HG03175 (cell line): ENCODE data around the gene PCLO.

Source experiments
- ATAC-seq: cut with Tn5 transposase; IDR thresholded peaks from one replicate; pipeline ENCODE4 v1.9.1; 2021; ENCODE audit warnings: mild to moderate bottlenecking, moderate library complexity; ENCODE audit not compliant: unreplicated experiment

The PCLO gene, protein sequence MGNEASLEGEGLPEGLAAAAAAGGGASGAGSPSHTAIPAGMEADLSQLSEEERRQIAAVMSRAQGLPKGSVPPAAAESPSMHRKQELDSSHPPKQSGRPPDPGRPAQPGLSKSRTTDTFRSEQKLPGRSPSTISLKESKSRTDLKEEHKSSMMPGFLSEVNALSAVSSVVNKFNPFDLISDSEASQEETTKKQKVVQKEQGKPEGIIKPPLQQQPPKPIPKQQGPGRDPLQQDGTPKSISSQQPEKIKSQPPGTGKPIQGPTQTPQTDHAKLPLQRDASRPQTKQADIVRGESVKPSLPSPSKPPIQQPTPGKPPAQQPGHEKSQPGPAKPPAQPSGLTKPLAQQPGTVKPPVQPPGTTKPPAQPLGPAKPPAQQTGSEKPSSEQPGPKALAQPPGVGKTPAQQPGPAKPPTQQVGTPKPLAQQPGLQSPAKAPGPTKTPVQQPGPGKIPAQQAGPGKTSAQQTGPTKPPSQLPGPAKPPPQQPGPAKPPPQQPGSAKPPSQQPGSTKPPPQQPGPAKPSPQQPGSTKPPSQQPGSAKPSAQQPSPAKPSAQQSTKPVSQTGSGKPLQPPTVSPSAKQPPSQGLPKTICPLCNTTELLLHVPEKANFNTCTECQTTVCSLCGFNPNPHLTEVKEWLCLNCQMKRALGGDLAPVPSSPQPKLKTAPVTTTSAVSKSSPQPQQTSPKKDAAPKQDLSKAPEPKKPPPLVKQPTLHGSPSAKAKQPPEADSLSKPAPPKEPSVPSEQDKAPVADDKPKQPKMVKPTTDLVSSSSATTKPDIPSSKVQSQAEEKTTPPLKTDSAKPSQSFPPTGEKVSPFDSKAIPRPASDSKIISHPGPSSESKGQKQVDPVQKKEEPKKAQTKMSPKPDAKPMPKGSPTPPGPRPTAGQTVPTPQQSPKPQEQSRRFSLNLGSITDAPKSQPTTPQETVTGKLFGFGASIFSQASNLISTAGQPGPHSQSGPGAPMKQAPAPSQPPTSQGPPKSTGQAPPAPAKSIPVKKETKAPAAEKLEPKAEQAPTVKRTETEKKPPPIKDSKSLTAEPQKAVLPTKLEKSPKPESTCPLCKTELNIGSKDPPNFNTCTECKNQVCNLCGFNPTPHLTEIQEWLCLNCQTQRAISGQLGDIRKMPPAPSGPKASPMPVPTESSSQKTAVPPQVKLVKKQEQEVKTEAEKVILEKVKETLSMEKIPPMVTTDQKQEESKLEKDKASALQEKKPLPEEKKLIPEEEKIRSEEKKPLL (N-terminal part only)

DNA sequence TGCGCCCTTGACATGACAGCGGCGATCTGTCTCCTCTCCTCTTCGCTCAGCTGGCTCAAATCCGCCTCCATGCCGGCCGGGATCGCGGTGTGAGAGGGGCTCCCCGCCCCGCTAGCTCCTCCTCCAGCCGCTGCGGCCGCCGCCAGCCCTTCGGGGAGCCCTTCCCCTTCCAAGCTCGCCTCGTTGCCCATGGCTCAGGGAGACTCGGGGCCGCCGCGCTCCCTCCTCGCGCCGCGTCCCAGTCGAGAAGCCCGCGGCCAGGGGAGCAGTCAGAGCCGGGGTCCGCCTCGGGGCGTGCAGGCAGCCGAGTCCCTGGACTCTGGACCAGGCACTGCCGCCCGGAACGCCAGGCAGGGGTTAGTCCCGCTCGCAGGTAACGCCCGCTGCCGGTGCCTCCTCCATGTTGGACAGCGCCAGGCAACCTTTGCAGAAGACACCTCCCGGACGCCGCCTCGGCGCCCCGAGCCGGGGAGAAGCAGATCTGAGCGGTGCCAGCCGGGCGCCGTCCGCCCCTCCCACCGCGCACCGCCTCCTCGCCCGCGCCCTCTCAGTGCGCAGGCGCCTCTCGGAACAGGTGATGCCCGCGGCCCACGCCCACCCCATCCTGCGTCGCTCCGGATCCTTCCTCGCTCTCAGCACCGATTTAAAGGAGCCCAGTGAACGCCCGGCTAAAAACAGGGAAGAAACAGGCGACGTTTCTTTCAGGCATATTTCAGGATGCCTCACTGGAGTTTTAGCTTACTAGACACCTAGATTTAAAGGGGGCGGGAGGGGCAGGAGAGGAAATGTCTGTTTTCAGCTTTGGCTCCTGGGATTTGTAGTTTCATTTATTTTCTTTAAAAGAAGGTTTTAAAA, at the start of gene PCLO:
PCLO (minus strand) TSS at position 483 of the 855 bp plus-strand sequence; CDS start at position 191, 292 bp downstream.
- no peak for ATAC-seq

DNA sequence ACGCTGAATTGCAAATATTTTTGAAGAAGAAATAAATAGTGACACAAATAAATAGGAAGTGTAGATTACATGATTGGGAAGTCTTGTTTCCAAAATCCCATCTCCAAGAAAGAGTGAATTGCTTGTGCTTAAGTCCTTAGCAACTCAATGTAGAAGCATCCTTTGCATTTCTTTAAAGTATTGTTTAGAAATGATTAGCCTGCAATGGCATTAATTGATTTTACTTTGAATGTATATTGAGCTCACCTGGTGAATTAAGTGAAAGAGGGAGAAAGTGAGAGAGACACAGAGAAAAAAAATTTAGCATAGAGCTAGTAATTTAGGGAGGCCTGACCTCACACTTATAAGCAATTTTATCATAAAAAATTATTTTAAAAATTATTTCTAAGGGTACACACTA, 49.0 kb upstream of the PCLO start:
- no peak for ATAC-seq

DNA sequence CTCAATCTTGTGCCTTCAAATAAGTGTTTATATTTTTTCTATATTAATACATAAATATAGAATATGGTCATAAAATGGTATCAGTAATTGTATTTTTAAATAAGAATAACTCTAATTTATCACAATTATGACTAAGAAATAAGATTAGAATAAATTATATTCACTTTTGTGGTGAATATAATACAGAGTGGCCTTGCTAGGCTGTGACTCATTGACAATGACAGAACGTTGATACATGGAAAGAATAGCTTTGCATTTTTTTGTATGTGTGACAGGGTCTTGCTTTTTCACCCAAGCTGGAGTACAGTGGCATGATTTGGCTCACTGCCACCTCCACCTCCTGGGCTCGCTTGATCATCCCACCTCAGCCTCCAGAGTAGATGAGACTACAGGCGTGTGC, 47.8 kb upstream of the PCLO start:
- ATAC-seq: no peak

DNA sequence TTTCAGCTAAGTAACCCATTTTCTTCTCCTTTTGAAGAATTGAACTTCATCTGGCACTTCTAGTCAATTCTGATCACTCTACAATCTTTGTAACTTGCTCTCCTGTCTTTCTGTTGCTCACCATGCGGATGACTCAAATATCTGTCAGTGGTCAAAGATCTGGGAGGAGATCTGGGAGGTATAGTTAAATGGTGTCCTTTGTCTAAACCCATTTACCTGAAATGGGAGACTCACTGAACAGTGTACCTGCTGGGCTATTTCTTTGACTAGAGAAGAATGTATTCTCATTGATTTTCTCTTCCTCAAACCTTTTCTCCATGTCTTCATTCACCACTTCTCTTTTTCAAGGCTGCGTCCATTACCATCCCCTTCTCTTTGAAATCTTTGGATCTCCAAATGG, 42.0 kb upstream of the PCLO start:
- ATAC-seq: no peak

DNA sequence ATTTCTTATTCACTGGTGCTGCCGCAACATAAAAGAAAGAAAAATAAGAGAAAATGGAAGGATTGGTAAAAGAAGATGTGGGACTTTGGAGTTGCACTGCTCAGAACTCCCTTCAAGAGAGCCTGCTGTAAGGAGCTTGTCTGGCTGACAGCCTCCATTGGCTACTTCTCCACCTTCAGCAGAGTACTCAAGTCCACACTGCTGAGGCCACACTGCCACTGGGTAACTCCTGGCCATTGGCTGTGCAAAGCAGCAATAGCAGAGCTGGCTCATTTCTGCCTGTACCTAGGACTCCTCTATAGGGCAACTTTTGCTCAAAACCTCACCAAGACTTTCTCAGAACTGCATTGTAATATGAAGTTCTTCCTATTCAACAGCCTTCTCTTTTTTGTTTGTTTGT, 38.7 kb upstream of the PCLO start:
- no peak for ATAC-seq

DNA sequence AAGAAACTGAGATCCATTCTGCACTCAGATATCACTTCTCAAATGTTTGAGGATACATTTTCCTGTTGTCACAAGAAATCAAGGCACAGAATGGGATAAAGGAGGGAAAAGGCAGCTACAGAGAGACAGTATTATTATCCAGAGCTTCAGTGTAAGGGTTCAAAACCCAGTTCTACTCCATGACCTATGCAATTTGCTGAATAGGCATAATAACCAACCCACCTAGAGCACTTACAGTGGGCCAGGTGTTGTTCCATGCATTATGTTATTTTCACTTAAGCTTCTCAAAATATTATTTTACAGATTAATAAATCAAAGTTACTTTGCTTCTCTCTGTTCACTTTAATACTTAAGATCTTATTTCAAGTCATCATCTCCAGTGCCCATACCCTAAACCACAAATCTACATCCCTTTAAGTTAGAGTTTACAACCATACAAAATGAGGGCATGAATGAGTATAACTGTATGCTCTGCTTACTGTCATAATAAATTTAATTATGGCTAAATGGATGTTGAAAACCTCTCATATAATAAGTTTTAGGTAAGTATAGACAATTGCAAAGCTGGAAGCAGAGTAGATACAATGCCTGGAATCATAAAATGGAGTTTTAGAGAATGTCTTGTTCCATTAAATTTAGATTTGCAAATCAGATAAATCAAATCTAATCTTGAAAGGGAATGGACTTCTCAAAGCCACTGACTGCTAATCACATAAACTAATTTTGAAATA, 28.1 kb upstream of the PCLO start:
- no peak for ATAC-seq

DNA sequence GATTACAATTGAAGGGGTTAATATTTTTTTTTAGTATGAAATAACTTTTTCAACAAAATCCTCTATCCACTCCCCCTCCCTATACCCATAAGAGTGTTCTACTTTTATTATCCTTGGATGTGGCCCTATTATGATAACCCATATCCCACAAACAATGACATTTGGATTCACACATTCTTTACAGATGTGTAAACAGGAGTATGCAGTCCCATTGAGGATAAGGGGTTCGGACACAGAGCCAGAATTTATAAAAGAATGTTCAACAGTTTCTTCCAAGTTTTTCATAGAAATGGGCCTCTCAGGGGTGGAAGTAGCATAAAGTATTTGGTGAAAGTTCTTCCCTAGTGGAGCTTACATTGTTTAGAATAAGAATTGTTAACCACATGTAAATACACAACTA, 16.1 kb upstream of the PCLO start:
- no peak for ATAC-seq

DNA sequence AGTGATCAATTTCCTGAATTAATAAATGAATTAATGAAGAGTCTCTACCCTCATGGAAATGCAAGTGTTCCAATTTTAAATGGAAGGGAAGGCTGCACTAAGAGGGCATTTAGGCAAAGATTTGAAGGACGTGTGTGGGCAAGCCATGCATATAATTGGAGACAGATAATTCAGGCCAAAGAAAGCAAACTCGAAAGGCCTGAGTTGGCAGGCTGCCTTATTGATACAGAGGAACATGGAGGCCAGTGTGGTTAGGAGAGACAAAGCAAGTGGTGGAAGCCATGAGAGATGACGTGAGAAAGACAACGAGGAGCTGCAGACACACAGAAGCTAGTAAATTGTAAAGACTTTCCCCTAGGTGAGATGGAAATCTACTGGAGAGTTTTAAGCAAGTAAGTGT, 15.4 kb upstream of the PCLO start:
- ATAC-seq: no peak

DNA sequence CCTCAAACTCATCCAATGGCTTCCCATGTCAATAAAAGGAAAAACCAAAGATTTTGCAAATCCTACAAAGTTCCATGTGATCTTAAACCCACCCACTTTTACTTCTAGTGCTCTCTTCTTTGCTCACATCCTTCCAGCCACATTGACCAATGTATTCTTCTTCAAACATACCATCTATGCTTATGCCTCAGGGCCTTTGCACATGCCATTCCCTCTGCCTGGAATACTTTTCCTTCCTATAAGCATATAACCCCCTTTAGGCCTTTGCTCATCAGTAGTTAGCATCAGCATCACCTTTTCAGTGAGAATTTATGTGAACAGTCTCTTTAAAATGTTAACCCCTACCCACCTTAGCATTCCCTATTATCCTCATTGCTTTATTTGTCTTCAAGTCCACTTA, 11.0 kb upstream of the PCLO start:
- no peak for ATAC-seq

DNA sequence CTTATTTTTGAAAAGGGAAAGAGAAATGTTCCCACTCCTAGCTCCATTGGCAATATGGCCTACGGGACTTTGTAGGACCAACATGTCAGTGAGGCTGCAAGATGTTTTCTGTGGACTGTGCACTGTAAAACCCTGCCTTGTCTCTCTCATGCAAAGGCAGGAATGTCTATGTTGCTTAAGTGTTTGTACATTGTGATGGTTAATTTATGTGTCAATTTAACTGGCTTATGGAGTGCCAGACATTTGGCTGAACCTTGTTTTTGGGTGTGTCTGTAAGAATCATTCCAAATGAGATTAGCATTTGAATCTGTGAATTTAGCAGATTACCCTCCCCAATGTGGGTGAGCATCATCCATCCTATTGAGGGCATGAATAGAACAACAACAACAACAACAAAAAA, 4.1 kb upstream of the PCLO start:
- no peak for ATAC-seq

DNA sequence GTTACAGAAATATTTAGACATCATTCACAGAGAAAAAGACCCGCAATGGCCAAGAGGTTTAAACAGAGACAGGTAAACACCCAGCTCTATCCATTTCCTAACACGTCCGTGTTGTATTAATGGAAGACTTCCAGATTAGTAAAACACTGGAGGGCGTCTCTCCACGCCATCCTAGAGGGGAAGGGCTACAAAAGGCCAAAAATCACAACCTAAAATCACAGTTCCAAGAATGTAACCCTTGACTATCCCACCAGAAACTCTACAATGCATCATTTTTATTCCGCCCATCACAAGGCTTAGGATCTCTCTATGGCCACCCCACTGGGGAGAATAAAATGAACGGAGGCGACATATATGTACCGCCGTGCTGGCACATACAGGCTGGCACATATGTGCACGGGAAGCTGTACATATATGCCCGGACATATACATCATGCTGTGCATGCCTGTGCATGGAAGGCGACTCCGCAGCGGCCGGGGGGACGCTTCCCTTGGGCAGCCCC, 734 bp downstream of the PCLO start:
- no peak for ATAC-seq

DNA sequence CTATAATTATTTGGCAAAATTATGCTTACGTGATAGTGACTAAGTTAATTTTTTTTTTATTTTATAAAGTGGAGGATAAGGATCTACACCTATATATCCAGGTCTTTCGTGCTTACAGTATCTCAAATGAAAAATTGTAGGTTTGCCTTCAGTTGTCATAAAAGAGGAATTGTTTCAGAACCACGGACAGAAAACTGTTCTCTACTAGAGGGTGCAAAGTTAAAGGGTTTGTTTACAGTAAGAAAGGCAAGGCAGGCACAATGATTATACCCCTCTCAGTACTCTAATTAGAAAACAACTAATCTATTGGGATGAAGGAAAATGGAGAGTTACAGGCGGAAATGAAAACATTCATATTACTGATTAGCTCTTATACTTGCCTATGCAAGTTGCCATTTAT, 1.5 kb downstream of the PCLO start:
- no peak for ATAC-seq

DNA sequence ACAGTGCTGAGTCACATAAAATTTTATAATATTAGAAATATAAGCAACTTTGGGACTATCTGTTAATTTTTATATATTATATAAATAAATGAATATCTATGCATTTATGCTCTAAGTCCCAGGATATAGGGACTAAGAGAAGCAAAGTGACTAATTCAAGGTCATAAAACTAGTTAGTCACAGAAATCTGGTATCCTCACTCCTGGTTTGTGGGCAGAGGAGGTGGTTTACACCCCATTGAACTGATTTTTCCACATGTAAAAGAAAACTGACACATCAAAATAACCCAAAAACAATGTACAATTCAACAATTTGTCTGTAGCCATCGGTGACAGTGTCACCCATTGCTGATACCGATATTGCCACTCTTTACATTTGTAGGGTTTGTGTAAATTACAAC, 3.0 kb downstream of the PCLO start:
- ATAC-seq: no peak

DNA sequence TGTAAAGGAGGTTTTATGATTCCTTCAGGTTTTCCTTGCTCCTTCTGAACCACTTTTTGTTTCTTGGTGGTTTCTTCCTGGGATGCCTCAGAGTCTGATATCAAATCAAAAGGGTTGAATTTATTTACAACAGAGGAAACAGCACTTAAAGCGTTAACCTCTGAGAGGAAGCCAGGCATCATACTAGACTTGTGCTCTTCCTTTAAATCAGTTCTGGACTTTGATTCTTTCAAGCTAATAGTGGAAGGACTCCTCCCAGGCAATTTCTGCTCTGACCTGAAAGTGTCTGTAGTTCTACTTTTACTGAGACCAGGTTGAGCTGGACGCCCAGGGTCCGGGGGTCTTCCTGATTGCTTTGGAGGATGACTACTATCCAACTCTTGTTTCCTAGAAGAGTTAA, 6.7 kb downstream of the PCLO start:
- no peak for ATAC-seq

DNA sequence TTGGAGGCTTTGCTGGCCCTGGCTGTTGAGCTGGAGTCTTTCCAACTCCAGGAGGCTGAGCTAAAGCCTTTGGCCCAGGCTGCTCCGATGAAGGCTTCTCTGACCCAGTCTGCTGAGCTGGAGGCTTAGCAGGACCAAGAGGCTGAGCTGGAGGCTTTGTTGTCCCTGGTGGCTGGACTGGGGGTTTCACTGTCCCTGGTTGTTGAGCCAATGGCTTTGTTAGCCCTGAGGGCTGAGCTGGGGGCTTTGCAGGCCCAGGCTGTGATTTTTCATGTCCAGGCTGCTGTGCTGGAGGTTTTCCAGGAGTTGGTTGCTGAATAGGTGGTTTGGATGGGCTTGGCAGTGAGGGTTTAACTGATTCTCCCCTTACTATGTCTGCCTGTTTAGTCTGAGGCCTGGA, 7.3 kb downstream of the PCLO start:
- ATAC-seq: no peak

DNA sequence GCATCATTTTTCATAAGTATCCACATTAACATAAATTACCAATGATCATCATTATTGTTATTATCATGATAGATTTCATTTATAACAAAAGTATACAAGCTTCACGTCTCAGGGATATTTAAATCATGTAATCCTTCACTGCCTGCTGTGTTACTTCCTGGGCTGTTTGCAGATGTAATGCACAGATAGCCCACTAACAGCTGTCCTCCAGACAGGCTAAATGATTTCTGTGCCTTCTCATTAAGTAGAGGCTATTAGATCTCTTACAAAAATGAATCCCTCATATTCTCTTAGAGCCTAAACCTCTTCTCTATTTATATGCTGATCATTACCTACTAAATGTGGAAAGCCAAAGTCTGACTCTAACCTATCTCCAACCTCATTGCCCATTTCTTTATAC, 9.3 kb downstream of the PCLO start:
- ATAC-seq: no peak

DNA sequence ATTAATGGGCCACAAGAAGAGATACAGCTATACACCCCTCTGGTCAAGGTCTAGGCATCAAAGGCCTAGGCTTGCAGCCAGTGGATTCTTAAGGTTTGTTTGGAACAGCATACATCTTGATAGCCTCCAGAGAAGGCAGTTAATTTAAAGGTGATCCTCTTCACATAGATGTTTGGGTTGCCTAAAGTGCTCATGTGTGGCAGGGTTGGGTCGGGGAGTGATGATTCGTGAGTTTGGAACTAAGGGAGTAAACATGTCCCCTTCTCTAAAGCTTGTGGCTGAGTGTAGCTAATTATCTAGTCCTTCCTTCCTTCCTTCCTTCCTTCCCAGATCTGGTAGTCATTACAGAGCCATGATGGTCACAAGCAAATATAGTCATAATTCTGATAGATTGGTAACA, 12.4 kb downstream of the PCLO start:
- ATAC-seq: no peak

DNA sequence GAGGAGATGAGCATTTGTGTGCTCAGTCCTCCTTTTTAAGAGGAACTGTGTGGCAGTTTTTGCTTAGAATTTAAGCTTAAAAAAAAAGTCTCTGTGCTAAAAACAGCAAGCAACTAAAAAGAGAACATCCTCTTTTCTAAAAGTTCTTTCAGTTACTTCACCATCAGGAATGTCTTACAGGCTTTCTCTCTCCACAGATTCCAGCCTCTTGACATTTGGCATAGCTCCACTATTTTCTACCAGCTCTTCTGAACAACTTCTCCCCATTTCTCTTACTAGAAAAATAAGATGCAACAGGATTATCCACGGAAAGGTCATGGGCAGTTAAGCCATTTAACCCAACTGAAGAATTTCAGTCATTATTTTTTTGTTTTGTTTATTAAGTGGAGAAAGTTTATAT, 13.2 kb downstream of the PCLO start:
- no peak for ATAC-seq

DNA sequence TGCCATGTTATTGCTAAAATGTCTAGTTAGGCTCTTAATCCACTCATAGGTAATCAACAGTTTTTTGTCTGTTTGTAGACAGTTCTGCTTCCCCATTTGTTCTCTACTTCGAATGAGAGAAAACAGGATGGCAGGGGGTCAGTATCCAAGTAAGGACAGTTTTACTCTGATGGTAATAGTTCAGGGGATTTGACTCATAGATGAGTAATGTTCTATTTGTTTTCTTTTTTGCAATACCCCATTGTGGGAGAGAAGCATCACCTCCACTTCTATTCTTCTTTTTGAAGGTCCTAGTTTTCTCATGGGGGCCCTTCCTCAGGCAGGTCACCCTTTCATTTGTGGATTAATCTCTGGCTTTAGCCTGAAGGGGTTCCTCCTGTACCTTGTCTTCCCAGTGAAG, 13.9 kb downstream of the PCLO start:
- no peak for ATAC-seq

DNA sequence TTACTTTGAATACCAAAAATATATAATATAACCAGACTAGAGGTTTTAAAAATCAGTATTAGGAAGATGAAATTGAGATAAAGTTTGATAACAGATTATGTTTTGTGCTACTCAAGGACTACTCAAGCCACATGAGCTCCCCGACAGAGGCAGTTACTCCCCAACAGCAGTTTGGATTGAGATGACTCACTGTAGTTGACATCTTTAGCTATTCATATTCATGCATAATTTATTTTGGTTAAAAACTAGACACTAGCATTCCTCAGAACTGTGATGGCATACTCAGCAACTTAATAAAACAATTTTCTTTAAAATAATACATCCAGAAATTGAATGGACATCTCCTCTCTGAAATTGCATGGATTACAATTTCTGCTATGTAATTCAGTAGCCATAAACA, 19.6 kb downstream of the PCLO start:
- no peak for ATAC-seq
